ENCODE measurements around the gene STK24. TPM values are rescaled to one million over a fixed set of nuclear protein-coding genes. Genes with fewer than 3 reads are reported as not detected.

Gene STK24
- total RNA-seq, 4 donors from 2014 or later, result 55.3 to 96.3 (median 83.9) TPM

- ATAC-seq (ENCODE audit: low FRiP score), result no peak
- TF ChIP-seq, protein P1, sequence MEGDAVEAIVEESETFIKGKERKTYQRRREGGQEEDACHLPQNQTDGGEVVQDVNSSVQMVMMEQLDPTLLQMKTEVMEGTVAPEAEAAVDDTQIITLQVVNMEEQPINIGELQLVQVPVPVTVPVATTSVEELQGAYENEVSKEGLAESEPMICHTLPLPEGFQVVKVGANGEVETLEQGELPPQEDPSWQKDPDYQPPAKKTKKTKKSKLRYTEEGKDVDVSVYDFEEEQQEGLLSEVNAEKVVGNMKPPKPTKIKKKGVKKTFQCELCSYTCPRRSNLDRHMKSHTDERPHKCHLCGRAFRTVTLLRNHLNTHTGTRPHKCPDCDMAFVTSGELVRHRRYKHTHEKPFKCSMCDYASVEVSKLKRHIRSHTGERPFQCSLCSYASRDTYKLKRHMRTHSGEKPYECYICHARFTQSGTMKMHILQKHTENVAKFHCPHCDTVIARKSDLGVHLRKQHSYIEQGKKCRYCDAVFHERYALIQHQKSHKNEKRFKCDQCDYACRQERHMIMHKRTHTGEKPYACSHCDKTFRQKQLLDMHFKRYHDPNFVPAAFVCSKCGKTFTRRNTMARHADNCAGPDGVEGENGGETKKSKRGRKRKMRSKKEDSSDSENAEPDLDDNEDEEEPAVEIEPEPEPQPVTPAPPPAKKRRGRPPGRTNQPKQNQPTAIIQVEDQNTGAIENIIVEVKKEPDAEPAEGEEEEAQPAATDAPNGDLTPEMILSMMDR (IDR thresholded peaks at IDR 0.05), result no peak
- no peak for DNase-seq (ENCODE audit: low spot score)
Observed at GRCh38 chr13:98511435-98511834, 65.5 kb downstream of the STK24 start.

GRCh38 chr13:98510156-98510509, 66.8 kb downstream of the STK24 start:
- ATAC-seq (ENCODE audit: low FRiP score) (no peak), DNase-seq (ENCODE audit: low spot score) (no peak)
- TF ChIP-seq, protein P1 (IDR thresholded peaks at IDR 0.05), result no peak

DNA sequence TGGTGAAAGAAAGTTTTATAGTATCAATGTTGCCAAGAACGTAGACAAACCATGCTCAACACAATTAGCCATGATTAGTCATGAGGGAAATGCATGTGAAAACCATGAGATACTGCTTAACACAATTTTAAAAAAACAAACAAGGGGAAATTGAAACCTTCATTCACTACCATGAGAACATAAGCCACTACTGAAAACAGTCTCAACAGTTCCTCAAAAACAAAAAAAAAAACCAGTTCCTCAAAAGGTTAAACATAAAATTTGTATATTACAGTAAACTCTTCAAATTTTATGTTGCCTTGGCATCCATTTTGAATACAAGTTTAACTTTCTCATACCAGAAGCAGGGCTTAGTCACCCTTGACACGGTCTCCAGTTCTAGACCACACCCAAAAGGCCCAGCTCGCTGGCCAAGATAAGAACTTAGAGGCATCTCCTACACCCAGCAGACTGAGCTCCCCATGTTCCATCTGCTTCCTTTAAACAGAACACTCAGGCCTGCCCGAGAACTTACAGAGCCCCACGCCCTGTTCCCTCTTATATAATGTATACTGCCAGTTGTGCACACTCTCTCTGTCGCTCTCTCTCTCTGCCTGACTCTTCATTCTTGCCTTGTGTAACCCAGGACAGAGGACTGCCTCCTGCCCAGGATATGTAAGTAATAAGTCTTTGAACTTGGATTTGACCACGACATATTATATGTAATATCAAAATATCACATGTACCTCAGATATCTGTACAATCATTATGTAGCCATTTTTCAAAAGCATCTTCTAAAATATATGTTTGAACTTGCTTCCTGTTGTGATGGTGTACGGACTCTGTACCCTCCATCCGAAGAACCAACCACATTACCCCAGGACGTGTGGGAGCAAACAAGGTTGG, 67.4 kb downstream of the STK24 start:
- TF ChIP-seq, protein P1 (IDR thresholded peaks at IDR 0.05), result no peak
- DNase-seq (ENCODE audit: low spot score), result peak; percentile 51

GRCh38 chr13:98508685-98509084, 68.2 kb downstream of the STK24 start:
- no peak for DNase-seq (ENCODE audit: low spot score)
- peak; percentile 42 for ATAC-seq (ENCODE audit: low FRiP score)
- TF ChIP-seq, protein P1 (IDR thresholded peaks at IDR 0.05), result no peak

More for the DNA sequence above, 67.4 kb downstream of the STK24 start:
- peak; percentile 84 for ATAC-seq (ENCODE audit: low FRiP score)

- TF ChIP-seq, protein P1 (IDR thresholded peaks at IDR 0.05), result no peak
- ATAC-seq (ENCODE audit: low FRiP score) (no peak), DNase-seq (ENCODE audit: low spot score) (no peak)
Observed at GRCh38 chr13:98508280-98508679, 68.6 kb downstream of the STK24 start.

DNA sequence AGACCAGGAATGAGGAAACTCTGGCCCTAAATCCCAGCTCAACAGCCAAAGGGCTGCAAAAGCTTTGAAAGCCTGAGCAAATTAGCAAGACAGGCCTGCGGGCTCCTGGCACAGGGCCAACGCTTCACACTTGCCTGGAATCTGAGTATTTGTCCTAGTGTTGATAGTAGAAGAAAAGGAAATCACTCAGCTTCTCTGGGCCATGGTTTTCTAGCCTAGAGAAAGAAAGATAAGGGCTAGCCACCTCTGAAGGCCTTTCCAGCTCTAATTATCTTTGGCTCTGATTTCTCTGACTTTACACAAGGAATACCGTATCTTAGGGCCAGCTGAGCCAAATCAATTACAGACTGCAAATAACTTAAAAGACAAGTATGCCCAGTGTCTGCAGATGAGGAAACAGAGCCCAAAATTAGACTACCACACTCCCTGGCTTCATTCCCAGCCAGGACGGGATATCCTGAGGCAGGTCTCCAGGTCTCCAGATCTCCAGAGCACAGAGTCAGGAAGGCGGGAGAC, 69.6 kb downstream of the STK24 start:
- ATAC-seq (ENCODE audit: low FRiP score) (no peak), DNase-seq (ENCODE audit: low spot score) (no peak)
- TF ChIP-seq, protein P1 (IDR thresholded peaks at IDR 0.05), result no peak
